ENCODE results near the gene BIRC6. TPM values are rescaled to one million over a fixed set of nuclear protein-coding genes. Genes with fewer than 3 reads are reported as not detected.
"Not testable (repeated sequence)": the region's sequence is repeated elsewhere in the genome, so short reads cannot be mapped to it uniquely, and the experiment has no call there.

BIRC6 gene, protein sequence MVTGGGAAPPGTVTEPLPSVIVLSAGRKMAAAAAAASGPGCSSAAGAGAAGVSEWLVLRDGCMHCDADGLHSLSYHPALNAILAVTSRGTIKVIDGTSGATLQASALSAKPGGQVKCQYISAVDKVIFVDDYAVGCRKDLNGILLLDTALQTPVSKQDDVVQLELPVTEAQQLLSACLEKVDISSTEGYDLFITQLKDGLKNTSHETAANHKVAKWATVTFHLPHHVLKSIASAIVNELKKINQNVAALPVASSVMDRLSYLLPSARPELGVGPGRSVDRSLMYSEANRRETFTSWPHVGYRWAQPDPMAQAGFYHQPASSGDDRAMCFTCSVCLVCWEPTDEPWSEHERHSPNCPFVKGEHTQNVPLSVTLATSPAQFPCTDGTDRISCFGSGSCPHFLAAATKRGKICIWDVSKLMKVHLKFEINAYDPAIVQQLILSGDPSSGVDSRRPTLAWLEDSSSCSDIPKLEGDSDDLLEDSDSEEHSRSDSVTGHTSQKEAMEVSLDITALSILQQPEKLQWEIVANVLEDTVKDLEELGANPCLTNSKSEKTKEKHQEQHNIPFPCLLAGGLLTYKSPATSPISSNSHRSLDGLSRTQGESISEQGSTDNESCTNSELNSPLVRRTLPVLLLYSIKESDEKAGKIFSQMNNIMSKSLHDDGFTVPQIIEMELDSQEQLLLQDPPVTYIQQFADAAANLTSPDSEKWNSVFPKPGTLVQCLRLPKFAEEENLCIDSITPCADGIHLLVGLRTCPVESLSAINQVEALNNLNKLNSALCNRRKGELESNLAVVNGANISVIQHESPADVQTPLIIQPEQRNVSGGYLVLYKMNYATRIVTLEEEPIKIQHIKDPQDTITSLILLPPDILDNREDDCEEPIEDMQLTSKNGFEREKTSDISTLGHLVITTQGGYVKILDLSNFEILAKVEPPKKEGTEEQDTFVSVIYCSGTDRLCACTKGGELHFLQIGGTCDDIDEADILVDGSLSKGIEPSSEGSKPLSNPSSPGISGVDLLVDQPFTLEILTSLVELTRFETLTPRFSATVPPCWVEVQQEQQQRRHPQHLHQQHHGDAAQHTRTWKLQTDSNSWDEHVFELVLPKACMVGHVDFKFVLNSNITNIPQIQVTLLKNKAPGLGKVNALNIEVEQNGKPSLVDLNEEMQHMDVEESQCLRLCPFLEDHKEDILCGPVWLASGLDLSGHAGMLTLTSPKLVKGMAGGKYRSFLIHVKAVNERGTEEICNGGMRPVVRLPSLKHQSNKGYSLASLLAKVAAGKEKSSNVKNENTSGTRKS (N-terminal part only)
- 10 to 100 TPM; 10.8 to 16.2 TPM for polyA plus RNA-seq

DNA sequence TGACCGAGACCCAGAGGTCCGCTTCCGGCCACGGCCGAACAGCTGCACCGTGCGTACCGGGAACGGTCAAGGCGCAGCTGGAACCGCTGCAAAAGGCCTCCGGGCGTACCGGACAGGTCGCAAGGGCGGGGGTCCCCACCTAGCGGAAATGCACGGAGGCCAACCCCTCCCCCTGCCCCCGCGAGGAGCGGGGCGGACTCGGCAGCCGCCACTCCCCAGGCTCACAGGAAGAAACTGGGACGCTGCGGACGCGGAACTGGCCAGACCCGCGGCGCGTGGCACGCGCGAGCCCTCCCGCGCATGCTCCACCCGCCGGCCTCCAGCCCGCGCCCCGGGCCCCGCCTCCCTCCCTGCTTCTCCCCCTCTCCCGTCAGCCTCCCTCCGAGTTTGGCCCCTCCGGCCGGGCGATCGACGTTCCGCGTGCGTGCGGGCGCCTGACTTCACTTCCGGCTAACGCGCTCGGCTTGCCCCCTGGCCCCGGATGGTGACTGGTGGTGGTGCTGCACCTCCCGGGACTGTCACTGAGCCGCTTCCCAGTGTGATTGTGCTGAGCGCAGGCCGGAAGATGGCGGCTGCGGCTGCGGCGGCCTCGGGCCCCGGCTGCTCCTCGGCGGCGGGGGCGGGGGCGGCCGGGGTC lies at the start of gene BIRC6:
Gene BIRC6, plus strand, starts transcription at position 343 of the 637 bp plus-strand sequence. Its CDS starts 139 bp downstream, at position 482.
- Histone ChIP-seq H3K27ac (ENCODE audit: low read depth in 2 of 2, low read length in 1 of 2) (peak within 1 kb of the TSS; percentile 96 to 98), H3K9me3 (ENCODE audit: control insufficient read depth in 2 of 2, insufficient read depth in 1 of 2, low read depth in 1 of 2, low read length in 1 of 2) (no peaks in the 10 kb centered on the region), H3K4me3 (ENCODE audit: low read depth in 1 of 2, low read length in 2 of 2) (peak within 1 kb of the TSS; percentile 98 to 100), H3K4me1 (ENCODE audit: control insufficient read depth in 2 of 2, insufficient read depth in 2 of 2, low read length in 1 of 2) (no peaks in the 10 kb centered on the region), H3K36me3 (ENCODE audit: control insufficient read depth in 2 of 2, insufficient read depth in 2 of 2, low read length in 1 of 2) (no peaks in the 10 kb centered on the region), H3K27me3 (ENCODE audit: control insufficient read depth in 1 of 2, insufficient read depth in 2 of 2, low read length in 2 of 2) (no peaks in the 10 kb centered on the region)
- 1% methylated on average over 63 to 76 of the region's 76 CpGs for WGBS, 2 donors

DNA sequence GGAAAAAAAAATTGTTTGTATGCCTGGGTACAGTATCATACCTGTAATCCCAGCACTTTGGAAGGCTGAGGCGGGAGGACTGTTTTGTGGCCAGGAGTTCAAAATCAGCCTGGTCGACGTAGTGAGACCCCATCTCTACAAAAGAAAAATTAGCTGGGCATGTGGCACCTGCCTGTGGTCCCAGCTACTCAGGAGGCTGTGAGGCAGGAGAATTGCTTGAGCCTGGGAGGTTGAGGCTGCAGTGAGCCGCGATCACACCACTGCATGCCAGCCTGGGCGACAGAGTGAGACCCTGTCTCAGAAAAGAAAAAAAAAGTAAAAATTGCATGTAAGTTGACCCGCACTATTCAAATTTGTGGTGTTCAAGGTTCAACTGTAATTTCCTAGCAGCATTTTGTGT lies 46.2 kb upstream of the BIRC6 start:
- no peak overlapping the region for H3K27ac ChIP-seq (ENCODE audit: low read depth in 2 of 2, low read length in 1 of 2)
- no peak overlapping the region for H3K4me3 ChIP-seq (ENCODE audit: low read depth in 1 of 2, low read length in 2 of 2)
- no peaks in the 10 kb centered on the region for H3K36me3 ChIP-seq (ENCODE audit: control insufficient read depth in 2 of 2, insufficient read depth in 2 of 2, low read length in 1 of 2)
- no peaks in the 10 kb centered on the region for H3K9me3 ChIP-seq (ENCODE audit: control insufficient read depth in 2 of 2, insufficient read depth in 1 of 2, low read depth in 1 of 2, low read length in 1 of 2)
- H3K4me1 ChIP-seq (ENCODE audit: control insufficient read depth in 2 of 2, insufficient read depth in 2 of 2, low read length in 1 of 2): no peaks in the 10 kb centered on the region
- H3K27me3 ChIP-seq (ENCODE audit: control insufficient read depth in 1 of 2, insufficient read depth in 2 of 2, low read length in 2 of 2): no peaks in the 10 kb centered on the region
- WGBS, 2 donors: 96 to 98% methylated on average over 7 of the region's 7 CpGs

DNA sequence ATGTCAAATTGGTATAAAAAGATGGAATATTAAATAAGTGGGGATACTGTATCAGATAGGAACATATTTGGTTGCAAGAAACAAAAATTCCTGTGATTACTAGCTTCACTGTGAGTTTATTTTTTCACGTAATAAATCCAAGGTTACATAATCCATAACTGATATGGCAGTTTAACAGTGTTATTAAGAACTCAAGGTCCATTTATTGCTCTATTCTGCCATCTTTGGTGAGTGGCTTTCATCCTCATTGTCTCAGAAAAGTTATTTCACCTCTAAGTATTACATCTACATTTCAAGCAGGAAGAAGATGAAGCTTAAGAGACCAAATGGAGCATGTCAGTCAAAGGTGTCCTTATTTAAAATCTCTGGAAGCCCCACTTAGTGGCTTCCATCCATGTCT lies 41.9 kb upstream of the BIRC6 start:
- H3K36me3 ChIP-seq (ENCODE audit: control insufficient read depth in 2 of 2, insufficient read depth in 2 of 2, low read length in 1 of 2): no peaks in the 10 kb centered on the region
- no peak overlapping the region for H3K27ac ChIP-seq (ENCODE audit: low read depth in 2 of 2, low read length in 1 of 2)
- no peak overlapping the region for H3K4me3 ChIP-seq (ENCODE audit: low read depth in 1 of 2, low read length in 2 of 2)
- no peaks in the 10 kb centered on the region for H3K27me3 ChIP-seq (ENCODE audit: control insufficient read depth in 1 of 2, insufficient read depth in 2 of 2, low read length in 2 of 2)
- H3K4me1 ChIP-seq (ENCODE audit: control insufficient read depth in 2 of 2, insufficient read depth in 2 of 2, low read length in 1 of 2): no peaks in the 10 kb centered on the region
- H3K9me3 ChIP-seq (ENCODE audit: control insufficient read depth in 2 of 2, insufficient read depth in 1 of 2, low read depth in 1 of 2, low read length in 1 of 2): no peaks in the 10 kb centered on the region
- 82 to 96% methylated on average over 1 of the region's 1 CpG for WGBS, 2 donors

DNA sequence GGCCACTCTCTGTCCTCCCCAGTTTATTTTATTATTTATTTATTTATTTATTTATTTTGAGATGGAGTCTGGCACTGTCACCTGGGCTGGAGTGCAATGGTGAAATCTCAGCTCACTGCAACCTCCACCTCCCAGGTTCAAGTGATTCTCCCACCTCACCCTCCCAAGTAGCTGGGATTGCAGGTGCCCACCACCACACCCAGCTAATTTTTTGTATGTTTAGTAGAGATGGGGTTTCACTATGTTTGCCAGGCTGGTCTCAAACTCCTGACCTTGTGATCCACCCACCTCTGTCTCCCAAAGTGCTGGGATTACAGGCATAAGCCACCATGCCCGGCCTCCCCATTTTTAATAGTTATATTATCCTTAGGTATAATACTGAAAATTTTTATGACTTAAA lies 28.1 kb upstream of the BIRC6 start:
- H3K27me3 ChIP-seq (ENCODE audit: control insufficient read depth in 1 of 2, insufficient read depth in 2 of 2, low read length in 2 of 2); H3K9me3 ChIP-seq (ENCODE audit: control insufficient read depth in 2 of 2, insufficient read depth in 1 of 2, low read depth in 1 of 2, low read length in 1 of 2); H3K4me1 ChIP-seq (ENCODE audit: control insufficient read depth in 2 of 2, insufficient read depth in 2 of 2, low read length in 1 of 2); H3K4me3 ChIP-seq (ENCODE audit: low read depth in 1 of 2, low read length in 2 of 2); H3K27ac ChIP-seq (ENCODE audit: low read depth in 2 of 2, low read length in 1 of 2); H3K36me3 ChIP-seq (ENCODE audit: control insufficient read depth in 2 of 2, insufficient read depth in 2 of 2, low read length in 1 of 2): not testable (repeated sequence)
- 74 to 94% methylated on average over 1 of the region's 1 CpG for WGBS, 2 donors

DNA sequence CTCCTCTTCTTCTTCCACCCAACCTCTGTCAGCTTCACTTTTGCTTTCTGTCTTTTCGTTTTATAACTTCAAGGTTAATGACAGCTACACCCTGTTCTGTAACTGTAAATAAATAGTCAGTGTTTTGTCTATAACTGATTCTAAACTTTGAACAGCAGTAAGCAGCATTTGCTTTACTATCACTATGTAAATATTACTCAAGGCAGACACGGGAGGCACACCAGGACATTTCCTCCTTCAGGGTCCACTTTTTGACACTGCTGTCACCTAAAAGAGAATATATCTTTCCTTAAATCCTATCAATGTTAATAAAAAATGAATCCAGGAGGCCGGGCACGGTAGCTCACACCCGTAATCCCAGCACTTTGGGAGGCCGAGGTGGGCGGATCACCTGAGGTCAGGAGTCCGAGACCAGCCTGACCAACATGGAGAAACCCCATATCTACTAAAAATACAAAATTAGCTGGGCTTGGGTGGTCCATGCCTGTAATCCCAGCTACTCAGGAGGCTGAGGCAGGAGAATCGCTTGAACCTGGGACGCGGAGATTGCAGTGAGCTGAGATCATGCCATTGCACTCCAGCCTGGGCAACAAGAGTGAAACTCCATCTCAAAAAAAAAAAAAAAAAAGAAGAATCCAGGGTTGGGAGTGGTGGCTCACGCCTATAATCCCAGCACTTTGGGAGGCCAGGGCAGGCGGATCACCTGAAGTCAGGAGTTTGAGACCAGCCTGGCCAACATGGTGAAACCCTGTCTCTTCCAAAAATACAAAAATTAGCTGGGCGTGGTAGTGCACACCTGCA lies 27.4 kb upstream of the BIRC6 start:
- H3K9me3 ChIP-seq (ENCODE audit: control insufficient read depth in 2 of 2, insufficient read depth in 1 of 2, low read depth in 1 of 2, low read length in 1 of 2); H3K27ac ChIP-seq (ENCODE audit: low read depth in 2 of 2, low read length in 1 of 2); H3K27me3 ChIP-seq (ENCODE audit: control insufficient read depth in 1 of 2, insufficient read depth in 2 of 2, low read length in 2 of 2); H3K4me1 ChIP-seq (ENCODE audit: control insufficient read depth in 2 of 2, insufficient read depth in 2 of 2, low read length in 1 of 2); H3K4me3 ChIP-seq (ENCODE audit: low read depth in 1 of 2, low read length in 2 of 2); H3K36me3 ChIP-seq (ENCODE audit: control insufficient read depth in 2 of 2, insufficient read depth in 2 of 2, low read length in 1 of 2): not testable (repeated sequence)
- 76 to 89% methylated on average over 14 of the region's 14 CpGs for WGBS, 2 donors

DNA sequence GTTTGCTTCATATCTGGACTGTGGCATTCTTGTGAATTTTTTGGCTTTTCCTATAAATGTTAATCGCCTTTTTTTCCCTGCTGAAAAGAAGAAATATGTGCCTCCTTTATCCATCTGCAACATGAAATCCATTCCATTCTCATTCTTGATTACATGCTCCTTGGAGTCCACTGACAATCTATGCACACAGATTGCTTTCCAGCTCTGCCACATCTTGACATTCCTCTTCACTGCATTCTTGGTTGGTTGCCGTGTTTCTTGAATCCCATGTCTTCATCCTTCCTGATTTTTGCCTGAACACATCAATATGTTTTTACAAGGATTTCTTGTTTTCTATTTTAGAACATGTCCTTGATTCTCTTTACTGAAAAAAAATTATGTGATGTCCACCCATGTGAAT lies 26.7 kb upstream of the BIRC6 start:
- no peaks in the 10 kb centered on the region for H3K36me3 ChIP-seq (ENCODE audit: control insufficient read depth in 2 of 2, insufficient read depth in 2 of 2, low read length in 1 of 2)
- no peaks in the 10 kb centered on the region for H3K4me1 ChIP-seq (ENCODE audit: control insufficient read depth in 2 of 2, insufficient read depth in 2 of 2, low read length in 1 of 2)
- no peaks in the 10 kb centered on the region for H3K27me3 ChIP-seq (ENCODE audit: control insufficient read depth in 1 of 2, insufficient read depth in 2 of 2, low read length in 2 of 2)
- H3K4me3 ChIP-seq (ENCODE audit: low read depth in 1 of 2, low read length in 2 of 2): no peak overlapping the region
- WGBS, 2 donors: 90% methylated on average over 2 of the region's 2 CpGs
- no peak overlapping the region for H3K27ac ChIP-seq (ENCODE audit: low read depth in 2 of 2, low read length in 1 of 2)
- no peaks in the 10 kb centered on the region for H3K9me3 ChIP-seq (ENCODE audit: control insufficient read depth in 2 of 2, insufficient read depth in 1 of 2, low read depth in 1 of 2, low read length in 1 of 2)

DNA sequence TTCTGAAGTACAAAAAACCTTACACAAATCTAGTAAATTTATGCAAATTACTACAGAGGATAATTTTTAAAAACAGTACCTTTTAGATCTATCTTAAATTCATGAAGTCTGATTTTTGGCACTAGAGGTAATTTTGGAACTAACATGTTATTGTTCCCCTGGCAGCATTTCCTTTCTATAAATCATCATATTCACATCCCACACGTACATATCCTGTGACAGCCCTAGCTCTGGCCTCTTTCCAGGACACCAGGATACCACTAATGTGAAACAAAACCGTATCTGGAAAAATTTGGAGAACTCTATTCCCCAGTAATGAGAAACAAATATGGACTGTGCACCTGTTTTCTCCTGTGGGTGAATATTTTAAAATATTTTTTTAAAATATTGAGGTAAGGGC lies 14.0 kb upstream of the BIRC6 start:
- Histone ChIP-seq H3K4me3 (ENCODE audit: low read depth in 1 of 2, low read length in 2 of 2) (no peak overlapping the region), H3K27me3 (ENCODE audit: control insufficient read depth in 1 of 2, insufficient read depth in 2 of 2, low read length in 2 of 2) (no peaks in the 10 kb centered on the region)
- 42 to 51% methylated on average over 2 of the region's 2 CpGs for WGBS, 2 donors

DNA sequence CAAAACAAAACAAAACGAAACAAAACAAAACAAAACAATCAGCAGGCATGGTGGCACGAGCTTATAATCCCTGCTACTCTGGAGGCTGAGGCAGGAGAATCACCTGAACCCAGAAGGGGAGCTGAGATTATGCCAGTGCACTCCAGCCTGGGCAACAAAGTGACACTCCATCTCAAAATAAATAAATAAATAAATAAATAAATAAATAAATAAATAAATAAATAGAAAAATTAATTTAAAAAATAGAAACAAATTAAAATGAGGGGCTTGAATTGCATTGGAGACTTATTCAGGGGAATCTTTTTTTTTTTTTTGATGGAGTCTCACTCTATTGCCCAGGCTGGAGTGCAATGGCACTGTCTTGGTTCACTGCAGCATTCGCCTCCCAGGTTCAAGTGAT lies 6.0 kb upstream of the BIRC6 start:
- not testable (repeated sequence) for H3K4me1 ChIP-seq (ENCODE audit: control insufficient read depth in 2 of 2, insufficient read depth in 2 of 2, low read length in 1 of 2); H3K27me3 ChIP-seq (ENCODE audit: control insufficient read depth in 1 of 2, insufficient read depth in 2 of 2, low read length in 2 of 2); H3K4me3 ChIP-seq (ENCODE audit: low read depth in 1 of 2, low read length in 2 of 2); H3K9me3 ChIP-seq (ENCODE audit: control insufficient read depth in 2 of 2, insufficient read depth in 1 of 2, low read depth in 1 of 2, low read length in 1 of 2); H3K27ac ChIP-seq (ENCODE audit: low read depth in 2 of 2, low read length in 1 of 2); H3K36me3 ChIP-seq (ENCODE audit: control insufficient read depth in 2 of 2, insufficient read depth in 2 of 2, low read length in 1 of 2)
- 83 to 94% methylated on average over 3 of the region's 3 CpGs for WGBS, 2 donors

More for the DNA sequence above, 14.0 kb upstream of the BIRC6 start:
- no peaks in the 10 kb centered on the region for H3K9me3 ChIP-seq (ENCODE audit: control insufficient read depth in 2 of 2, insufficient read depth in 1 of 2, low read depth in 1 of 2, low read length in 1 of 2)
- no peaks in the 10 kb centered on the region for H3K36me3 ChIP-seq (ENCODE audit: control insufficient read depth in 2 of 2, insufficient read depth in 2 of 2, low read length in 1 of 2)
- no peaks in the 10 kb centered on the region for H3K4me1 ChIP-seq (ENCODE audit: control insufficient read depth in 2 of 2, insufficient read depth in 2 of 2, low read length in 1 of 2)
- no peak overlapping the region for H3K27ac ChIP-seq (ENCODE audit: low read depth in 2 of 2, low read length in 1 of 2)
